Adrenal gland (tissue), 12 donors: Measurements from ENCODE around the gene SCAMP5. TPM values are rescaled to one million over a fixed set of nuclear protein-coding genes. Genes with fewer than 3 reads are reported as not detected.

Experiments used
- DNase-seq, 7 donors: peaks; one replicate each; pipeline ENCODE4 v3.0.0-alpha.2; 2019 to 2020
- H3K27ac ChIP-seq, 5 donors: fragments of 200-600 bp; sonication (generic) in 4 of 5; 1 replicate in 3 of 5; 2 replicates in 2 of 5; pipeline versions ENCODE4 v1.5.1 to v1.8.0; 2016 to 2020; ENCODE audit warnings: mild to moderate bottlenecking in 1 of 5
- H3K27me3 ChIP-seq: fragments of 200-600 bp; 2 replicates; pipeline ENCODE4 v1.8.0; 2021
- H3K36me3 ChIP-seq, 2 donors: fragments of 200-600 bp; replicated peaks in 1 of 2; 1 replicate in 1 of 2; 2 replicates in 1 of 2; pipeline versions ENCODE4 v1.5.1 to v1.8.0; 2018 to 2022
- H3K4me1 ChIP-seq, 2 donors: fragments of 200-600 bp; replicated peaks in 1 of 2; 1 replicate in 1 of 2; 2 replicates in 1 of 2; pipeline versions ENCODE4 v1.5.1 to v1.8.0; 2018 to 2021
- H3K4me3 ChIP-seq, 4 donors: fragments of 200-600 bp; sonication (generic) in 3 of 4; one replicate each; pipeline ENCODE4 v1.5.1; 2016 to 2018
- H3K9me3 ChIP-seq, 3 donors: fragments of 200-600 bp; sonication (generic) in 1 of 3; replicated peaks in 1 of 3; 1 replicate in 2 of 3; 2 replicates in 1 of 3; pipeline versions ENCODE4 v1.5.1 to v1.8.0; 2016 to 2021
- POLR2A ChIP-seq, 2 donors: fragments of 450-650 bp; IDR thresholded peaks; one replicate each; pipeline ENCODE4 v1.6.1; 2017; ENCODE audit warnings: antibody characterized with exemption in 2 of 2, mild to moderate bottlenecking in 2 of 2, moderate library complexity in 1 of 2
- WGBS, 4 donors: extraction: QIAGEN DNeasy Blood & Tissue Kit in 2 of 4; methylation state at CpG; one replicate each; pipeline versions ENCODE4 v1.1.5 to v1.1.7; 2013 to 2017; 5-methylcytosine and 5-hydroxymethylcytosine counted together
- intact Hi-C, 2 donors: fragments of 100-400 bp; cut with DNase I; formaldehyde crosslinking; loops; one replicate each; pipeline versions ENCODE4 v1.14.1 to v1.15.0; 2022 to 2023
- polyA plus RNA-seq, 3 donors: library from polyadenylated mRNA; stranded (reverse); fragments of 200-250 nt in 2 of 3; fragments of 350-450 nt in 1 of 3; fragmentation: Illumina TruSeq in 1 of 3; extraction: RNeasy Lipid Tissue Mini Kit (QIAGEN cat#74804) in 1 of 3; gene quantifications; one replicate each; pipeline ENCODE4 v1.2.3, GENCODE V29; 2013 to 2014
- total RNA-seq, 9 donors: library from RNA; depleted of rRNA in 4 of 9; stranded (reverse); fragments of >200 nt in 4 of 9; fragments of 120-200 nt in 1 of 9; fragmentation: NEBNext Ultra II Directional in 1 of 9; extraction: Animal tissue kit (Norgen Biotek cat#: 25700) in 1 of 9; gene quantifications; one replicate each; pipeline versions ENCODE4 v1.1.0 to v1.2.4, GENCODE V29; 2013 to 2023
- TF ChIP-seq, protein P1 (sequence below), 6 experiments: fragments of 450-650 bp in 4 of 6; fragments of 200-600 bp in 2 of 6; sonication (generic) in 1 of 6; IDR thresholded peaks; 1 replicate in 5 of 6; 2 replicates in 1 of 6; pipeline versions ENCODE4 v1.5.1 to v1.8.0; 2016 to 2021; ENCODE audit warnings: antibody characterized with exemption in 6 of 6, mild to moderate bottlenecking in 2 of 6, moderate library complexity in 1 of 6
- donor health status: healthy with polysubstance abuse.
- donor health status: Bipolar disorder and iron deficiency.
- donor health status: DM: yes; HTN: yes; CAD: no.
- donor health status: DM: no; HTN: no; CAD: no.
- donor health status: DM: no; HTN: no; CAD: no.
- donor health status: DM: yes; HTN: yes; CAD: no.

The SCAMP5 gene
- total and polyA plus RNA-seq, 12 donors: 10.2 to 47.2 (median 23.6) TPM

DNA sequence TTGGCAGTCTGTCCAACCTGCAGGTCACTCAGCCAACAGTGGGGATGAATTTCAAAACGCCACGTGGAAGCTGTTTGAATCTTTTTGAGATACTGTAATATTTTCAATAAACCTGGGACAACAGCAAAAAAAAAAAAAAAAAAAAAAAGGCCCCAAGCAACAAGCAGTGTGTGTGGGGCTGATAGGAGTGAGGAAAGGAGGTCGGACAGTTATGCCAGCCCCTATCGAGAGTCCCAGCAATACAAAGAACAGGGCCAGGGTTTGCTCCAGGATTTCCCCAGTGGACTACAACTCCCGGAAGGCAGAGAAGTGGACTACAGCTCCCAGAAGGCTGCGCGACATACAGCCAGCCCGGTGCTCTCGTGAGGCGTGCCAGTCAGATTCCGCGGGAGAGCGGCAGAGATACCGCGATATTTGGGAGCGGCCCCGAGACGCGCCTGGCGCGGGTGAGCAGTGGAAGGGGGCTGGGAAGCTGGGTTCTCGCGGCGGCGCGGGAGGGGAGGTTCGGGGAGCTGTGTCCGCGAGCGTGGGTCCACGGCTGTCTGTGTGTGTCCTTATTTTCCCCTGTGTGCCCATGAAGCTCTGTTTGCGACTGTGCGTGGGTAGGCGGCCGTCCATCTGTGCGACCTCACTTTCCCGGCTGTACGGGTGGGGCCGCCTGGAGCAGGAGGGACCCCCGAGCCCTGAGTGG is 28.0 kb downstream of the SCAMP5 start, which contains the start of gene PPCDC:
PPCDC (plus strand) TSS at position 410 of the 691 bp plus-strand sequence. CDS start 4,729 bp downstream, outside the sequence.
- Histone ChIP-seq H3K4me3 (peak within 1 kb of the TSS; percentile 5 to 87 (median 86)), H3K36me3 (no peaks in the 10 kb centered on the region), H3K27me3 (no peaks in the 10 kb centered on the region), H3K27ac (peak within 1 kb of the TSS; percentile 26 to 96 (median 90)), H3K4me1 (peaks cover 17% of the 10 kb centered on the region in 2 donors), H3K9me3 (no peaks in the 10 kb centered on the region)
- peak; percentile 96 to 98 (median 97) for DNase-seq
- TF ChIP-seq, protein P1, sequence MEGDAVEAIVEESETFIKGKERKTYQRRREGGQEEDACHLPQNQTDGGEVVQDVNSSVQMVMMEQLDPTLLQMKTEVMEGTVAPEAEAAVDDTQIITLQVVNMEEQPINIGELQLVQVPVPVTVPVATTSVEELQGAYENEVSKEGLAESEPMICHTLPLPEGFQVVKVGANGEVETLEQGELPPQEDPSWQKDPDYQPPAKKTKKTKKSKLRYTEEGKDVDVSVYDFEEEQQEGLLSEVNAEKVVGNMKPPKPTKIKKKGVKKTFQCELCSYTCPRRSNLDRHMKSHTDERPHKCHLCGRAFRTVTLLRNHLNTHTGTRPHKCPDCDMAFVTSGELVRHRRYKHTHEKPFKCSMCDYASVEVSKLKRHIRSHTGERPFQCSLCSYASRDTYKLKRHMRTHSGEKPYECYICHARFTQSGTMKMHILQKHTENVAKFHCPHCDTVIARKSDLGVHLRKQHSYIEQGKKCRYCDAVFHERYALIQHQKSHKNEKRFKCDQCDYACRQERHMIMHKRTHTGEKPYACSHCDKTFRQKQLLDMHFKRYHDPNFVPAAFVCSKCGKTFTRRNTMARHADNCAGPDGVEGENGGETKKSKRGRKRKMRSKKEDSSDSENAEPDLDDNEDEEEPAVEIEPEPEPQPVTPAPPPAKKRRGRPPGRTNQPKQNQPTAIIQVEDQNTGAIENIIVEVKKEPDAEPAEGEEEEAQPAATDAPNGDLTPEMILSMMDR (IDR thresholded peaks at IDR 0.05): no peak
- TF ChIP-seq POLR2A (IDR thresholded peaks at IDR 0.05): peak; percentile 67 to 89
- intact Hi-C loops: loop anchor here in 1 of 2 donors (10.0 kb wide), 1 partner anchor 281 kb away; no protein-coding TSS in a partner anchor
- WGBS, 4 donors: 4 to 14% (median 6%) methylated on average over 9 to 40 of the region's 40 CpGs

DNA sequence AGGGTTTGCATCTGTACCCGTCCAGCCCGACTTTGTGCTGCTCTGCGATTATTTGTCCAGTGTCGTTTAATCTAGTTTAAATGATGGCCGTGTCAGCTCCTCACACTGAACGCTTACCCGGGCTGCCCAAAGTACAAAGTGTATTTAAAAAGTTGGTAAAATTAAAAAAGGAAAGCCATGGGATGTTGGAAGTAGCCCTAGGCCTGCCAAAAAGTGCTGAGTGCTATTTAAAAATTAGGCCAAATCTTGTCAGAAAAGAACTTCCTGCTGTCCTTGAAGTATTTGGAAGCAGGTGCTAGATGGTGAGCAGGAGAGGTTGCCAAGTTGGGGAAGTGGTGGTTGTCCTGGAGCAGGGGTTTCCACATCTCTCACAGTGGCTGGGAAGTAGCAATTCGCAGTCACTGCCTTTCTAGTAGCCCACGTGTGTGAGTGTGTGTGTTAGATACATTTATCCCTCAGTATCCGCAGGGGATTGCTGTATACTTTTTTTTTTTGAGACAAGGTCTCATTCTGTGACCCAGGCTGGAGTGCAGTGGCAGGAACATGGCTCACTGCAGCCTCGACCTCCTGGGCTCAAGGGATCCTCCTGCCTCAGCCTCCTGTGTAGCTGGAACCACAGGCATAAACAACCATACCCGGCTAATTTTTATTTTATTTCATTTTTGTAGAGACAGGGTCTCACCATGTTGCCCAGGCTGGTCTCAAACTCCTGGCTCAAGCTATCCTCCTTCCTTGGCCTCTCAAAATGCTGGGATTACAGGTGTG is 28.7 kb downstream of the SCAMP5 start:
- peak in 6 of 7 donors; percentile 50 to 80 (median 67) for DNase-seq
- H3K27me3 ChIP-seq: no peaks in the 10 kb centered on the region
- WGBS, 4 donors: 9 to 11% (median 10%) methylated on average over 12 of the region's 12 CpGs

DNA sequence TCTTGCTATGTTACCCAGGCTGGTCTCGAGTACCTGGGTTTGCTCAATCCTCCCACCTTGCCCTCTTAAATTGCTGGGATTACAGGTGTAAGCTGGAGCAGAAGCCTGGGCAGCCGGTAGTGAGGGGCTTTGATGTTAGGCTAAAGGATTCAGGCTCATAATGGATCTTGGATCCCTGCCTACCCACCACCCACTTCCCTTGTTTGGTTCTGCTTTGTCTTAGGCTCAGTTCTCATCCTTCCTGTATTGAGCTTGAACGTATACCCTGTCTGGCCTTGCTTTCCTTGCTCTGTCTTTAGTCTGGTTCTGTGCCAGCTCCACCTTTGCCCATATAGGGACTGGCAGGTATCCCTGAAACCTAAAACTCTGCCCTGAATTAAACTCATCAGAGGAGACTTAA is 29.7 kb downstream of the SCAMP5 start:
- intact Hi-C loops: loop anchor here (5.0 to 10.0 kb wide), 2 partner anchors 182 to 280 kb away; no protein-coding TSS in a partner anchor
- Histone ChIP-seq H3K27me3 (no peaks in the 10 kb centered on the region), H3K27ac (peak overlapping the region in 1 of 5 donors; percentile 22), H3K9me3 (no peaks in the 10 kb centered on the region), H3K36me3 (no peaks in the 10 kb centered on the region), H3K4me1 (peaks cover 30% of the 10 kb centered on the region in 2 donors), H3K4me3 (no peak overlapping the region)
- 58 to 77% (median 73%) methylated on average over 3 of the region's 3 CpGs for WGBS, 4 donors
- TF ChIP-seq, protein P1 (IDR thresholded peaks at IDR 0.05): no peak
- TF ChIP-seq POLR2A (IDR thresholded peaks at IDR 0.05): no peak
- peak in 1 of 7 donors; percentile 28 for DNase-seq

More for the DNA sequence above, 28.7 kb downstream of the SCAMP5 start:
- H3K4me3 ChIP-seq: peak overlapping the region; percentile 5 to 87 (median 86)
- no peaks in the 10 kb centered on the region for H3K36me3 ChIP-seq
- H3K9me3 ChIP-seq: no peaks in the 10 kb centered on the region
- intact Hi-C loops: loop anchor here in 1 of 2 donors (10.0 kb wide), 1 partner anchor 281 kb away; no protein-coding TSS in a partner anchor
- H3K4me1 ChIP-seq: peaks cover 19 to 20% of the 10 kb centered on the region in 2 donors
- TF ChIP-seq, protein P1 (IDR thresholded peaks at IDR 0.05): no peak
- TF ChIP-seq POLR2A (IDR thresholded peaks at IDR 0.05): no peak
- peak overlapping the region; percentile 26 to 96 (median 90) for H3K27ac ChIP-seq
